Mucosa of descending colon (tissue), 3 donors: ENCODE results near the gene ZNF691. TPM values are rescaled to one million over a fixed set of nuclear protein-coding genes. Genes with fewer than 3 reads are reported as not detected.

Experiments
- ATAC-seq: fragments of 200-7000 bp; cut with Tn5 transposase; one replicate; pipeline ENCODE4 v1.9.1; 2020; ENCODE audit warnings: mild to moderate bottlenecking, moderate library complexity
- DNase-seq, 3 donors: peaks; one replicate each; pipeline ENCODE4 v3.0.0-alpha.2; 2020
- H3K36me3 ChIP-seq: fragments of 200-600 bp; one replicate; pipeline ENCODE4 v1.8.0; 2021; ENCODE audit warnings: low read depth, mild to moderate bottlenecking
- H3K4me1 ChIP-seq: fragments of 200-600 bp; one replicate; pipeline ENCODE4 v1.8.0; 2021; ENCODE audit warnings: low read depth, mild to moderate bottlenecking
- H3K4me3 ChIP-seq: fragments of 200-600 bp; one replicate; pipeline ENCODE4 v1.8.0; 2021; ENCODE audit warnings: mild to moderate bottlenecking
- H3K9me3 ChIP-seq: fragments of 200-600 bp; one replicate; pipeline ENCODE4 v1.8.0; 2021; ENCODE audit warnings: mild to moderate bottlenecking
- CTCF ChIP-seq: fragments of 200-600 bp; IDR thresholded peaks from one replicate; pipeline ENCODE4 v1.8.0; 2022; ENCODE audit warnings: antibody characterized with exemption, mild to moderate bottlenecking
- intact Hi-C, 2 donors: fragments of 100-400 bp; cut with DNase I in 1 of 2; cut with micrococcal nuclease in 1 of 2; formaldehyde crosslinking; loops; one replicate each; pipeline versions ENCODE4 v1.11.0 to v1.11.1; 2022; cut with DNase I, micrococcal nuclease
- total RNA-seq, 3 donors: library from RNA; stranded (reverse); fragmentation: NEBNext Ultra II Directional in 2 of 3; extraction: Animal tissue kit (Norgen Biotek cat#: 25700) in 2 of 3; gene quantifications; one replicate each; pipeline versions ENCODE4 v1.2.1 to v1.2.4, GENCODE V29; 2021 to 2023
- donor health status: DM: no; HTN: no; CAD: no; lungs with moderate emphysema.
- donor health status: DM: no; HTN: no; CAD: no.
- donor health status: DM: no; HTN: yes; CAD: no.

ZNF691 gene
- total RNA-seq, 3 donors from 2014 or later = 5.9 to 10.8 (median 5.9) TPM

DNA sequence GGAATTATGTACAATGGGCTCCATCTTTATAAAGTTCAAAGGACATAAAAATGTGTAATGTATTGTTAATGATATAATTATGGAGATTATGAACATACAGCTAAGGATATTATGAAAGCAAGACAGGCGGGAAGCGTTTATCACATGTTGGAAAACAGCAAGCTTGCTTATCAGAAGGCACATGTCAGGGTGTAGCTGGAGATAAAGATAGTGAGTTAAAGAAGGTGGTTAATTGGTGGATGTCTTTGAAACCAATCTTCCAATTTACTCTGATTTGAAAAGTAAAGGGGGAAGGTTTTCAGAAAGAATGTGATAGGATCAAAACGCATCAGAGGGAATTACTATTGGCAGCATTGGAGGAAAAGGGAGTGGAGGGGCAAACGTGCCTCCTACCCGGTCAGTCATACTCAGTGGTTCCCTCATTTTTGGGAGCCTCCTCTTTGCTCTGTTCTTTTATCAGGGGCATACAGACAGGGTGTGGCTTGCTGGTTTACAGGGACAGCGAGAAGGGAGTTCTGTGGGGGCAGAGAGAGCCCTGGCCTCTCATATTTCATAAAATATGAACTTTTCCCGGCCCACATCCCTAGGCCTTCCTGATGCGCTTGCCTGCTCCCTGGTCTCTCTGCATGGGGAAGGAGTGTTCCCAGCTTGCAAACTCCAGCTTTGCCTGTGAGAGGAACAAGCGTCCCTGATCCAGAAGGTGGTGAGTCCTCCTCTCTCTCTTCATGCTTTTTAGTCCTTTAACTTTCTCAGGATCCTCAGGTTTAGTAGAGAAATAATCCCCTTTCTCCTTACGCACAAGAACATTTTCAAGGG lies 21.2 kb upstream of the ZNF691 start:
- no peak for DNase-seq
- TF ChIP-seq CTCF = no peak
- Histone ChIP-seq H3K36me3 (no peaks in the 10 kb centered on the region), H3K4me1 (no peaks in the 10 kb centered on the region), H3K9me3 (no peaks in the 10 kb centered on the region), H3K4me3 (no peak overlapping the region)
- intact Hi-C loops = no loop called here
- ATAC-seq = no peak

- ATAC-seq = no peak
These were observed 15.8 kb upstream of the ZNF691 start for GRCh38 chr1:42830631-42831030.

GRCh38 chr1:42831273-42831672 lies 15.1 kb upstream of the ZNF691 start:
- no peak for TF ChIP-seq CTCF
- DNase-seq (no peak), ATAC-seq (no peak)
- Histone ChIP-seq H3K4me1 (no peaks in the 10 kb centered on the region), H3K9me3 (no peaks in the 10 kb centered on the region), H3K4me3 (no peak overlapping the region), H3K36me3 (no peaks in the 10 kb centered on the region)
- intact Hi-C loops = no loop called here

More at GRCh38 chr1:42830631-42831030, 15.8 kb upstream of the ZNF691 start:
- H3K4me3 ChIP-seq = no peak overlapping the region
- TF ChIP-seq CTCF = no peak
- no peaks in the 10 kb centered on the region for H3K36me3 ChIP-seq
- H3K4me1 ChIP-seq = no peaks in the 10 kb centered on the region
- no peaks in the 10 kb centered on the region for H3K9me3 ChIP-seq
- DNase-seq = no peak
- intact Hi-C loops = no loop called here

GRCh38 chr1:42832641-42833240 lies 13.7 kb upstream of the ZNF691 start:
- no peak for DNase-seq
- ATAC-seq = no peak
- Histone ChIP-seq H3K9me3 (no peaks in the 10 kb centered on the region), H3K4me1 (no peaks in the 10 kb centered on the region), H3K36me3 (no peaks in the 10 kb centered on the region), H3K4me3 (no peak overlapping the region)
- no peak for TF ChIP-seq CTCF
- intact Hi-C loops = no loop called here

GRCh38 chr1:42833981-42834380 lies 12.4 kb upstream of the ZNF691 start:
- Histone ChIP-seq H3K36me3 (no peaks in the 10 kb centered on the region), H3K4me3 (no peak overlapping the region), H3K4me1 (no peaks in the 10 kb centered on the region), H3K9me3 (no peaks in the 10 kb centered on the region)
- ATAC-seq (no peak), DNase-seq (no peak)
- TF ChIP-seq CTCF = no peak
- intact Hi-C loops = no loop called here
